Stimulated activated CD4-positive, alpha-beta T cell treated with anti-CD3 and anti-CD28 coated beads, Interleukin-4, amount 100 ng/mL, for 4 hours (primary cell): ENCODE data around the gene IRGC.

Experiments
- DNase-seq, 2 experiments: peaks; one replicate each; pipeline ENCODE4 v3.0.0-alpha.2; 2020

Gene IRGC

GRCh38 chr19:43691755-43692154, 24.1 kb upstream of the IRGC start:
- DNase-seq, result no peak

- no peak for DNase-seq
Measured at GRCh38 chr19:43692385-43692784, 23.5 kb upstream of the IRGC start.

GRCh38 chr19:43692877-43693276, 23.0 kb upstream of the IRGC start:
- DNase-seq, result no peak

- no peak for DNase-seq
Measured at GRCh38 chr19:43694553-43694952, 21.3 kb upstream of the IRGC start.

GRCh38 chr19:43695985-43696704, 19.7 kb upstream of the IRGC start:
- no peak for DNase-seq

- DNase-seq, result no peak
Measured at GRCh38 chr19:43697295-43697694, 18.6 kb upstream of the IRGC start.

- DNase-seq, result no peak
Measured at GRCh38 chr19:43699506-43700394, 16.1 kb upstream of the IRGC start.

- no peak for DNase-seq
Measured at GRCh38 chr19:43700395-43701000, 15.4 kb upstream of the IRGC start.

GRCh38 chr19:43704002-43704705, 11.7 kb upstream of the IRGC start:
- no peak for DNase-seq

GRCh38 chr19:43705729-43706128, 10.1 kb upstream of the IRGC start:
- DNase-seq, result no peak

GRCh38 chr19:43707158-43707712, 8.6 kb upstream of the IRGC start:
- DNase-seq, result no peak

GRCh38 chr19:43708716-43709115, 7.2 kb upstream of the IRGC start:
- no peak for DNase-seq

- DNase-seq, result no peak
Measured at GRCh38 chr19:43711751-43712355, 4.0 kb upstream of the IRGC start.

- DNase-seq, result no peak
Measured at GRCh38 chr19:43713208-43713607, 2.7 kb upstream of the IRGC start.

GRCh38 chr19:43718627-43719377, 2.9 kb downstream of the IRGC start:
- no peak for DNase-seq

- no peak for DNase-seq
Measured at GRCh38 chr19:43719378-43719868, 3.5 kb downstream of the IRGC start.

- DNase-seq, result no peak
Measured at GRCh38 chr19:43719918-43720317, 4.0 kb downstream of the IRGC start.

GRCh38 chr19:43720936-43721335, 5.1 kb downstream of the IRGC start:
- no peak for DNase-seq

GRCh38 chr19:43721469-43722048, 5.7 kb downstream of the IRGC start:
- DNase-seq, result no peak

- no peak for DNase-seq
Measured at GRCh38 chr19:43723588-43723987, 7.7 kb downstream of the IRGC start.

- no peak for DNase-seq
Measured at GRCh38 chr19:43724896-43725295, 9.0 kb downstream of the IRGC start.
